ENCODE data around the gene MEF2D.

Gene MEF2D

GRCh38 chr1:156525856-156526489 is 25.4 kb upstream of the MEF2D start:
- Histone ChIP-seq H3K27ac (ENCODE audit: low read depth, low read length) (no peak overlapping the region), H3K4me1 (ENCODE audit: control insufficient read depth in 5 of 5, insufficient read depth in 5 of 5, low read length in 5 of 5) (peaks cover 0 to 18% (median 0%) of the 10 kb centered on the region in 5 donors), H3K36me3 (ENCODE audit: control insufficient read depth in 5 of 5, insufficient read depth in 5 of 5, low read length in 5 of 5) (no peaks in the 10 kb centered on the region), H3K27me3 (ENCODE audit: control insufficient read depth in 5 of 5, insufficient read depth in 4 of 5, low read length in 5 of 5) (no peaks in the 10 kb centered on the region), H3K4me3 (ENCODE audit: low read depth in 1 of 5, low read length in 5 of 5) (no peak overlapping the region), H3K9ac (ENCODE audit: low read length in 5 of 5) (no peak overlapping the region), H3K9me3 (ENCODE audit: control insufficient read depth in 5 of 5, low read length in 5 of 5) (no peaks in the 10 kb centered on the region)

- no peak overlapping the region for H3K27ac ChIP-seq (ENCODE audit: low read depth, low read length)
- no peak overlapping the region for H3K4me3 ChIP-seq (ENCODE audit: low read depth in 1 of 5, low read length in 5 of 5)
- no peaks in the 10 kb centered on the region for H3K9me3 ChIP-seq (ENCODE audit: control insufficient read depth in 5 of 5, low read length in 5 of 5)
- peaks cover 0 to 18% (median 0%) of the 10 kb centered on the region in 5 donors for H3K4me1 ChIP-seq (ENCODE audit: control insufficient read depth in 5 of 5, insufficient read depth in 5 of 5, low read length in 5 of 5)
- no peaks in the 10 kb centered on the region for H3K27me3 ChIP-seq (ENCODE audit: control insufficient read depth in 5 of 5, insufficient read depth in 4 of 5, low read length in 5 of 5)
- no peaks in the 10 kb centered on the region for H3K36me3 ChIP-seq (ENCODE audit: control insufficient read depth in 5 of 5, insufficient read depth in 5 of 5, low read length in 5 of 5)
- peak overlapping the region in 1 of 5 donors; percentile 20 for H3K9ac ChIP-seq (ENCODE audit: low read length in 5 of 5)
Measured at GRCh38 chr1:156525071-156525501, 24.5 kb upstream of the MEF2D start.

- no peaks in the 10 kb centered on the region for H3K9me3 ChIP-seq (ENCODE audit: control insufficient read depth in 5 of 5, low read length in 5 of 5)
- H3K9ac ChIP-seq (ENCODE audit: low read length in 5 of 5) = peak overlapping the region in 1 of 5 donors; percentile 20
- H3K4me1 ChIP-seq (ENCODE audit: control insufficient read depth in 5 of 5, insufficient read depth in 5 of 5, low read length in 5 of 5) = peaks cover 0 to 18% (median 0%) of the 10 kb centered on the region in 5 donors
- no peaks in the 10 kb centered on the region for H3K36me3 ChIP-seq (ENCODE audit: control insufficient read depth in 5 of 5, insufficient read depth in 5 of 5, low read length in 5 of 5)
- no peak overlapping the region for H3K27ac ChIP-seq (ENCODE audit: low read depth, low read length)
- H3K27me3 ChIP-seq (ENCODE audit: control insufficient read depth in 5 of 5, insufficient read depth in 4 of 5, low read length in 5 of 5) = no peaks in the 10 kb centered on the region
- no peak overlapping the region for H3K4me3 ChIP-seq (ENCODE audit: low read depth in 1 of 5, low read length in 5 of 5)
Measured at GRCh38 chr1:156524481-156524869, 23.9 kb upstream of the MEF2D start.

- no peak overlapping the region for H3K4me3 ChIP-seq (ENCODE audit: low read depth in 1 of 5, low read length in 5 of 5)
- no peak overlapping the region for H3K27ac ChIP-seq (ENCODE audit: low read depth, low read length)
- no peaks in the 10 kb centered on the region for H3K36me3 ChIP-seq (ENCODE audit: control insufficient read depth in 5 of 5, insufficient read depth in 5 of 5, low read length in 5 of 5)
- H3K27me3 ChIP-seq (ENCODE audit: control insufficient read depth in 5 of 5, insufficient read depth in 4 of 5, low read length in 5 of 5) = no peaks in the 10 kb centered on the region
- peaks cover 0 to 18% (median 0%) of the 10 kb centered on the region in 5 donors for H3K4me1 ChIP-seq (ENCODE audit: control insufficient read depth in 5 of 5, insufficient read depth in 5 of 5, low read length in 5 of 5)
- no peaks in the 10 kb centered on the region for H3K9me3 ChIP-seq (ENCODE audit: control insufficient read depth in 5 of 5, low read length in 5 of 5)
- H3K9ac ChIP-seq (ENCODE audit: low read length in 5 of 5) = no peak overlapping the region
Measured at GRCh38 chr1:156523801-156524480, 23.4 kb upstream of the MEF2D start.

- no peaks in the 10 kb centered on the region for H3K36me3 ChIP-seq (ENCODE audit: control insufficient read depth in 5 of 5, insufficient read depth in 5 of 5, low read length in 5 of 5)
- H3K27ac ChIP-seq (ENCODE audit: low read depth, low read length) = no peak overlapping the region
- H3K27me3 ChIP-seq (ENCODE audit: control insufficient read depth in 5 of 5, insufficient read depth in 4 of 5, low read length in 5 of 5) = no peaks in the 10 kb centered on the region
- no peaks in the 10 kb centered on the region for H3K9me3 ChIP-seq (ENCODE audit: control insufficient read depth in 5 of 5, low read length in 5 of 5)
- no peak overlapping the region for H3K9ac ChIP-seq (ENCODE audit: low read length in 5 of 5)
- peaks cover 0 to 18% (median 0%) of the 10 kb centered on the region in 5 donors for H3K4me1 ChIP-seq (ENCODE audit: control insufficient read depth in 5 of 5, insufficient read depth in 5 of 5, low read length in 5 of 5)
- H3K4me3 ChIP-seq (ENCODE audit: low read depth in 1 of 5, low read length in 5 of 5) = no peak overlapping the region
Measured at GRCh38 chr1:156522443-156522970, 21.9 kb upstream of the MEF2D start.

- Histone ChIP-seq H3K4me3 (ENCODE audit: low read depth in 1 of 5, low read length in 5 of 5) (no peak overlapping the region), H3K36me3 (ENCODE audit: control insufficient read depth in 5 of 5, insufficient read depth in 5 of 5, low read length in 5 of 5) (no peaks in the 10 kb centered on the region), H3K27me3 (ENCODE audit: control insufficient read depth in 5 of 5, insufficient read depth in 4 of 5, low read length in 5 of 5) (no peaks in the 10 kb centered on the region), H3K9ac (ENCODE audit: low read length in 5 of 5) (no peak overlapping the region), H3K9me3 (ENCODE audit: control insufficient read depth in 5 of 5, low read length in 5 of 5) (no peaks in the 10 kb centered on the region), H3K27ac (ENCODE audit: low read depth, low read length) (no peak overlapping the region), H3K4me1 (ENCODE audit: control insufficient read depth in 5 of 5, insufficient read depth in 5 of 5, low read length in 5 of 5) (no peaks in the 10 kb centered on the region)
Measured at GRCh38 chr1:156517748-156518147, 17.2 kb upstream of the MEF2D start.

- H3K27me3 ChIP-seq (ENCODE audit: control insufficient read depth in 5 of 5, insufficient read depth in 4 of 5, low read length in 5 of 5) = no peaks in the 10 kb centered on the region
- no peaks in the 10 kb centered on the region for H3K36me3 ChIP-seq (ENCODE audit: control insufficient read depth in 5 of 5, insufficient read depth in 5 of 5, low read length in 5 of 5)
- no peak overlapping the region for H3K4me3 ChIP-seq (ENCODE audit: low read depth in 1 of 5, low read length in 5 of 5)
- no peak overlapping the region for H3K27ac ChIP-seq (ENCODE audit: low read depth, low read length)
- H3K4me1 ChIP-seq (ENCODE audit: control insufficient read depth in 5 of 5, insufficient read depth in 5 of 5, low read length in 5 of 5) = no peaks in the 10 kb centered on the region
- no peaks in the 10 kb centered on the region for H3K9me3 ChIP-seq (ENCODE audit: control insufficient read depth in 5 of 5, low read length in 5 of 5)
- H3K9ac ChIP-seq (ENCODE audit: low read length in 5 of 5) = no peak overlapping the region
Measured at GRCh38 chr1:156516821-156517220, 16.2 kb upstream of the MEF2D start.

- Histone ChIP-seq H3K4me1 (ENCODE audit: control insufficient read depth in 5 of 5, insufficient read depth in 5 of 5, low read length in 5 of 5) (peaks cover 0 to under 1% (median 0%) of the 10 kb centered on the region in 5 donors), H3K9ac (ENCODE audit: low read length in 5 of 5) (no peak overlapping the region), H3K27ac (ENCODE audit: low read depth, low read length) (no peak overlapping the region), H3K27me3 (ENCODE audit: control insufficient read depth in 5 of 5, insufficient read depth in 4 of 5, low read length in 5 of 5) (no peaks in the 10 kb centered on the region), H3K4me3 (ENCODE audit: low read depth in 1 of 5, low read length in 5 of 5) (no peak overlapping the region), H3K9me3 (ENCODE audit: control insufficient read depth in 5 of 5, low read length in 5 of 5) (no peaks in the 10 kb centered on the region), H3K36me3 (ENCODE audit: control insufficient read depth in 5 of 5, insufficient read depth in 5 of 5, low read length in 5 of 5) (no peaks in the 10 kb centered on the region)
Measured at GRCh38 chr1:156515956-156516355, 15.4 kb upstream of the MEF2D start.

- peaks cover 0 to 16% (median 7%) of the 10 kb centered on the region in 5 donors for H3K4me1 ChIP-seq (ENCODE audit: control insufficient read depth in 5 of 5, insufficient read depth in 5 of 5, low read length in 5 of 5)
- H3K27me3 ChIP-seq (ENCODE audit: control insufficient read depth in 5 of 5, insufficient read depth in 4 of 5, low read length in 5 of 5) = no peaks in the 10 kb centered on the region
- H3K27ac ChIP-seq (ENCODE audit: low read depth, low read length) = no peak overlapping the region
- no peaks in the 10 kb centered on the region for H3K9me3 ChIP-seq (ENCODE audit: control insufficient read depth in 5 of 5, low read length in 5 of 5)
- no peak overlapping the region for H3K4me3 ChIP-seq (ENCODE audit: low read depth in 1 of 5, low read length in 5 of 5)
- H3K36me3 ChIP-seq (ENCODE audit: control insufficient read depth in 5 of 5, insufficient read depth in 5 of 5, low read length in 5 of 5) = no peaks in the 10 kb centered on the region
- no peak overlapping the region for H3K9ac ChIP-seq (ENCODE audit: low read length in 5 of 5)
Measured at GRCh38 chr1:156513185-156513584, 12.6 kb upstream of the MEF2D start.

- H3K9me3 ChIP-seq (ENCODE audit: control insufficient read depth in 5 of 5, low read length in 5 of 5) = no peaks in the 10 kb centered on the region
- H3K4me1 ChIP-seq (ENCODE audit: control insufficient read depth in 5 of 5, insufficient read depth in 5 of 5, low read length in 5 of 5) = peaks cover 0 to 21% (median 10%) of the 10 kb centered on the region in 5 donors
- H3K27me3 ChIP-seq (ENCODE audit: control insufficient read depth in 5 of 5, insufficient read depth in 4 of 5, low read length in 5 of 5) = no peaks in the 10 kb centered on the region
- H3K4me3 ChIP-seq (ENCODE audit: low read depth in 1 of 5, low read length in 5 of 5) = no peak overlapping the region
- H3K9ac ChIP-seq (ENCODE audit: low read length in 5 of 5) = no peak overlapping the region
- no peaks in the 10 kb centered on the region for H3K36me3 ChIP-seq (ENCODE audit: control insufficient read depth in 5 of 5, insufficient read depth in 5 of 5, low read length in 5 of 5)
- no peak overlapping the region for H3K27ac ChIP-seq (ENCODE audit: low read depth, low read length)
Measured at GRCh38 chr1:156511644-156512043, 11.1 kb upstream of the MEF2D start.

Measured in subcutaneous abdominal adipose tissue (tissue), 5 donors.